ENCODE results near the gene NFIA. TPM values are rescaled to one million over a fixed set of nuclear protein-coding genes. Genes with fewer than 3 reads are reported as not detected.

NFIA gene
- total and polyA plus RNA-seq, 9 of the 15 experiments (the other 6 are each of a cell fraction or from before 2014, with no cell fraction given) = 5.3 to 24.9 (median 9.8) TPM

GRCh38 chr1:61380561-61380960, 298.2 kb downstream of the NFIA start (continued):
- TF ChIP-seq, protein P1, sequence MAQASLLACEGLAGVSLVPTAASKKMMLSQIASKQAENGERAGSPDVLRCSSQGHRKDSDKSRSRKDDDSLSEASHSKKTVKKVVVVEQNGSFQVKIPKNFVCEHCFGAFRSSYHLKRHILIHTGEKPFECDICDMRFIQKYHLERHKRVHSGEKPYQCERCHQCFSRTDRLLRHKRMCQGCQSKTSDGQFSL (CRISPR knock-in tag; IDR thresholded peaks at IDR 0.05) = no peak
- TF ChIP-seq, protein P1 (tag; IDR thresholded peaks at IDR 0.05) = no peak
- TF ChIP-seq ZNF431 (CRISPR knock-in tag; IDR thresholded peaks at IDR 0.05) = no peak
- TF ChIP-seq, protein P2, sequence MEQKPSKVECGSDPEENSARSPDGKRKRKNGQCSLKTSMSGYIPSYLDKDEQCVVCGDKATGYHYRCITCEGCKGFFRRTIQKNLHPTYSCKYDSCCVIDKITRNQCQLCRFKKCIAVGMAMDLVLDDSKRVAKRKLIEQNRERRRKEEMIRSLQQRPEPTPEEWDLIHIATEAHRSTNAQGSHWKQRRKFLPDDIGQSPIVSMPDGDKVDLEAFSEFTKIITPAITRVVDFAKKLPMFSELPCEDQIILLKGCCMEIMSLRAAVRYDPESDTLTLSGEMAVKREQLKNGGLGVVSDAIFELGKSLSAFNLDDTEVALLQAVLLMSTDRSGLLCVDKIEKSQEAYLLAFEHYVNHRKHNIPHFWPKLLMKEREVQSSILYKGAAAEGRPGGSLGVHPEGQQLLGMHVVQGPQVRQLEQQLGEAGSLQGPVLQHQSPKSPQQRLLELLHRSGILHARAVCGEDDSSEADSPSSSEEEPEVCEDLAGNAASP (IDR thresholded peaks at IDR 0.05) = no peak
- no peak for TF ChIP-seq ETV1 (tag; conservative IDR thresholded peaks at IDR 0.05; ENCODE audit: low read depth)
- TF ChIP-seq KAT8 (IDR thresholded peaks at IDR 0.05; ENCODE audit: low read depth) = no peak
- TF ChIP-seq MEF2D (tag; conservative IDR thresholded peaks at IDR 0.05; ENCODE audit: low read depth) = no peak
- no peak for TF ChIP-seq MTA3 (IDR thresholded peaks at IDR 0.05; ENCODE audit: borderline replicate concordance)
- TF ChIP-seq C11orf30 (IDR thresholded peaks at IDR 0.05; ENCODE audit: low read depth) = no peak
- TF ChIP-seq RB1 (IDR thresholded peaks at IDR 0.05; ENCODE audit: low read depth) = no peak
- TF ChIP-seq, protein P3, sequence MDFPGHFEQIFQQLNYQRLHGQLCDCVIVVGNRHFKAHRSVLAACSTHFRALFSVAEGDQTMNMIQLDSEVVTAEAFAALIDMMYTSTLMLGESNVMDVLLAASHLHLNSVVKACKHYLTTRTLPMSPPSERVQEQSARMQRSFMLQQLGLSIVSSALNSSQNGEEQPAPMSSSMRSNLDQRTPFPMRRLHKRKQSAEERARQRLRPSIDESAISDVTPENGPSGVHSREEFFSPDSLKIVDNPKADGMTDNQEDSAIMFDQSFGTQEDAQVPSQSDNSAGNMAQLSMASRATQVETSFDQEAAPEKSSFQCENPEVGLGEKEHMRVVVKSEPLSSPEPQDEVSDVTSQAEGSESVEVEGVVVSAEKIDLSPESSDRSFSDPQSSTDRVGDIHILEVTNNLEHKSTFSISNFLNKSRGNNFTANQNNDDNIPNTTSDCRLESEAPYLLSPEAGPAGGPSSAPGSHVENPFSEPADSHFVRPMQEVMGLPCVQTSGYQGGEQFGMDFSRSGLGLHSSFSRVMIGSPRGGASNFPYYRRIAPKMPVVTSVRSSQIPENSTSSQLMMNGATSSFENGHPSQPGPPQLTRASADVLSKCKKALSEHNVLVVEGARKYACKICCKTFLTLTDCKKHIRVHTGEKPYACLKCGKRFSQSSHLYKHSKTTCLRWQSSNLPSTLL (IDR thresholded peaks at IDR 0.05) = no peak
- TF ChIP-seq DIDO1 (tag; IDR thresholded peaks at IDR 0.05; ENCODE audit: low read depth) = no peak
